K562 (cell line): ENCODE data around the gene RINL. TPM values are rescaled to one million over a fixed set of nuclear protein-coding genes. Genes with fewer than 3 reads are reported as not detected.

Source experiments
- GATA2 ChIP-seq: sonication (generic); formaldehyde crosslinking; IDR thresholded peaks from 2 replicates; pipeline ENCODE4 v1.4.0; 2020; ENCODE audit warnings: mild to moderate bottlenecking, missing genetic modification reagents
- GTF2E2 ChIP-seq: fragments of 200-800 bp; sonication (Bioruptor generic); IDR thresholded peaks from 2 replicates; pipeline ENCODE4 v1.6.1; 2016; ENCODE audit warnings: missing genetic modification characterization, missing compliant biosample characterization
- HDAC8 ChIP-seq: fragments of 450-650 bp; IDR thresholded peaks from 2 replicates; pipeline ENCODE4 v1.6.1; 2016; ENCODE audit warnings: mild to moderate bottlenecking, missing genetic modification characterization, moderate library complexity, missing compliant biosample characterization
- NFYB ChIP-seq: IDR thresholded peaks from 2 replicates; pipeline ENCODE4 v1.6.1; 2011; ENCODE audit warnings: mild to moderate bottlenecking, moderate library complexity; ENCODE audit not compliant: insufficient read length; ENCODE audit errors: extremely low read depth
- NUFIP1 ChIP-seq: fragments of 450-650 bp; IDR thresholded peaks from 2 replicates; pipeline ENCODE4 v1.6.1; 2018; ENCODE audit not compliant: partially characterized antibody
- POLR2H ChIP-seq: IDR thresholded peaks from 2 replicates; pipeline ENCODE4 v1.6.1; 2016; ENCODE audit warnings: missing genetic modification characterization, low read depth, mild to moderate bottlenecking, control low read depth, missing compliant biosample characterization, moderate library complexity
- RREB1 ChIP-seq: fragments of 250-450 bp; sonication (Bioruptor Pico); IDR thresholded peaks from 2 replicates; pipeline ENCODE4 v1.4.0; 2020
- SIN3B ChIP-seq: fragments of 450-650 bp; IDR thresholded peaks from 2 replicates; pipeline ENCODE4 v1.6.1; 2017; ENCODE audit warnings: low read depth, mild to moderate bottlenecking, moderate library complexity
- ZKSCAN3 ChIP-seq: fragments of 250-450 bp; sonication (Bioruptor Pico); IDR thresholded peaks from 2 replicates; pipeline ENCODE4 v1.4.0; 2020
- ZNF584 ChIP-seq: fragments of 200-800 bp; sonication (Bioruptor generic); IDR thresholded peaks from 2 replicates; pipeline ENCODE4 v1.6.1; 2016; ENCODE audit warnings: low read depth, mild to moderate bottlenecking, missing genetic modification characterization, missing compliant biosample characterization
- polyA plus RNA-seq, 8 experiments: library from polyadenylated mRNA; depleted of rRNA in 4 of 8; stranded (reverse) in 5 of 8; unstranded in 3 of 8; fragments of >200 nt; fragmentation: Nextera tagmentation in 2 of 8; fragmentation: Illumina TruSeq in 1 of 8; extraction: Ambion mirVana in 2 of 8; extraction: Trizol in 1 of 8; gene quantifications; 2 replicates each; pipeline versions ENCODE4 v1.2.1 to v1.2.3, GENCODE V29; 2011 to 2014; ENCODE audit warnings: inconsistent platforms in 1 of 8, missing spikeins in 1 of 8
- total RNA-seq, 7 experiments: library from RNA; depleted of rRNA in 6 of 7; stranded (reverse); fragments of >200 nt in 6 of 7; fragmentation: Illumina TruSeq in 2 of 7; extraction: Trizol in 2 of 7; gene quantifications; 2 replicates each; pipeline versions ENCODE4 v1.2.1 to v1.2.3, GENCODE V29; 2011 to 2021; ENCODE audit warnings: low replicate concordance in 1 of 7
- TF ChIP-seq, protein P1 (sequence below): fragments of 250-450 bp; sonication (Bioruptor Pico); IDR thresholded peaks from 2 replicates; pipeline ENCODE4 v1.4.0; 2020; ENCODE audit warnings: mild to moderate bottlenecking, moderate library complexity
- TF ChIP-seq, protein P2 (sequence below): fragments of 250-450 bp; sonication (Bioruptor Pico); IDR thresholded peaks from 2 replicates; pipeline ENCODE4 v1.5.0; 2020; ENCODE audit warnings: mild to moderate bottlenecking, borderline replicate concordance

RINL gene
- total and polyA plus RNA-seq, 9 of the 15 experiments (the other 6 are each of a cell fraction or from before 2014, with no cell fraction given), result 0.82 to 10.9 (median 4.9) TPM

- TF ChIP-seq RREB1 (CRISPR knock-in tag) (no peak), GTF2E2 (tag) (peak; percentile 10), NUFIP1 (no peak), ZKSCAN3 (no peak), HDAC8 (no peak), SIN3B (no peak), GATA2 (CRISPR knock-in tag) (no peak), POLR2H (no peak), NFYB (no peak), ZNF584 (CRISPR knock-in tag) (no peak)
- TF ChIP-seq, protein P1, sequence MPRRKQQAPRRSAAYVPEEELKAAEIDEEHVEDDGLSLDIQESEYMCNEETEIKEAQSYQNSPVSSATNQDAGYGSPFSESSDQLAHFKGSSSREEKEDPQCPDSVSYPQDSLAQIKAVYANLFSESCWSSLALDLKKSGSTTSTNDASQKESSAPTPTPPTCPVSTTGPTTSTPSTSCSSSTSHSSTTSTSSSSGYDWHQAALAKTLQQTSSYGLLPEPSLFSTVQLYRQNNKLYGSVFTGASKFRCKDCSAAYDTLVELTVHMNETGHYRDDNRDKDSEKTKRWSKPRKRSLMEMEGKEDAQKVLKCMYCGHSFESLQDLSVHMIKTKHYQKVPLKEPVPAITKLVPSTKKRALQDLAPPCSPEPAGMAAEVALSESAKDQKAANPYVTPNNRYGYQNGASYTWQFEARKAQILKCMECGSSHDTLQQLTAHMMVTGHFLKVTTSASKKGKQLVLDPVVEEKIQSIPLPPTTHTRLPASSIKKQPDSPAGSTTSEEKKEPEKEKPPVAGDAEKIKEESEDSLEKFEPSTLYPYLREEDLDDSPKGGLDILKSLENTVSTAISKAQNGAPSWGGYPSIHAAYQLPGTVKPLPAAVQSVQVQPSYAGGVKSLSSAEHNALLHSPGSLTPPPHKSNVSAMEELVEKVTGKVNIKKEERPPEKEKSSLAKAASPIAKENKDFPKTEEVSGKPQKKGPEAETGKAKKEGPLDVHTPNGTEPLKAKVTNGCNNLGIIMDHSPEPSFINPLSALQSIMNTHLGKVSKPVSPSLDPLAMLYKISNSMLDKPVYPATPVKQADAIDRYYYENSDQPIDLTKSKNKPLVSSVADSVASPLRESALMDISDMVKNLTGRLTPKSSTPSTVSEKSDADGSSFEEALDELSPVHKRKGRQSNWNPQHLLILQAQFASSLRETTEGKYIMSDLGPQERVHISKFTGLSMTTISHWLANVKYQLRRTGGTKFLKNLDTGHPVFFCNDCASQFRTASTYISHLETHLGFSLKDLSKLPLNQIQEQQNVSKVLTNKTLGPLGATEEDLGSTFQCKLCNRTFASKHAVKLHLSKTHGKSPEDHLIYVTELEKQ (CRISPR knock-in tag), result no peak
- TF ChIP-seq, protein P2, sequence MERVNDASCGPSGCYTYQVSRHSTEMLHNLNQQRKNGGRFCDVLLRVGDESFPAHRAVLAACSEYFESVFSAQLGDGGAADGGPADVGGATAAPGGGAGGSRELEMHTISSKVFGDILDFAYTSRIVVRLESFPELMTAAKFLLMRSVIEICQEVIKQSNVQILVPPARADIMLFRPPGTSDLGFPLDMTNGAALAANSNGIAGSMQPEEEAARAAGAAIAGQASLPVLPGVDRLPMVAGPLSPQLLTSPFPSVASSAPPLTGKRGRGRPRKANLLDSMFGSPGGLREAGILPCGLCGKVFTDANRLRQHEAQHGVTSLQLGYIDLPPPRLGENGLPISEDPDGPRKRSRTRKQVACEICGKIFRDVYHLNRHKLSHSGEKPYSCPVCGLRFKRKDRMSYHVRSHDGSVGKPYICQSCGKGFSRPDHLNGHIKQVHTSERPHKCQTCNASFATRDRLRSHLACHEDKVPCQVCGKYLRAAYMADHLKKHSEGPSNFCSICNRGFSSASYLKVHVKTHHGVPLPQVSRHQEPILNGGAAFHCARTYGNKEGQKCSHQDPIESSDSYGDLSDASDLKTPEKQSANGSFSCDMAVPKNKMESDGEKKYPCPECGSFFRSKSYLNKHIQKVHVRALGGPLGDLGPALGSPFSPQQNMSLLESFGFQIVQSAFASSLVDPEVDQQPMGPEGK, result no peak
Observed at GRCh38 chr19:38850976-38851621, 27.0 kb downstream of the RINL start (continued).
